Dedifferentiated amniotic fluid mesenchymal stem cell (primary cell): ENCODE results near the gene ICAM5.
"Not testable (repeated sequence)": the region's sequence is repeated elsewhere in the genome, so short reads cannot be mapped to it uniquely, and the experiment has no call there.

Experiments
- DNase-seq: peaks from one replicate; pipeline ENCODE4 v3.0.0-alpha.2; 2016; ENCODE audit errors: extremely low spot score

The ICAM5 gene

GRCh38 chr19:10289836-10290356 lies at the start of gene ICAM5:
Gene ICAM5, plus strand, starts transcription at chr19:10289952. Its CDS starts 92 bp downstream, at chr19:10290044.
- DNase-seq, result no peak

GRCh38 chr19:10241826-10242449 lies 47.8 kb upstream of the ICAM5 start:
- not testable (repeated sequence) for DNase-seq

- no peak for DNase-seq
These were observed 46.1 kb upstream of the ICAM5 start for GRCh38 chr19:10243606-10244005.

- DNase-seq, result no peak
These were observed 44.4 kb upstream of the ICAM5 start for GRCh38 chr19:10245189-10245939.

- no peak for DNase-seq
These were observed 43.2 kb upstream of the ICAM5 start for GRCh38 chr19:10246511-10246910.

GRCh38 chr19:10251792-10252694 lies 37.7 kb upstream of the ICAM5 start, which contains the start of gene MRPL4:
Gene MRPL4, plus strand, starts transcription at chr19:10252214. Its CDS starts 40 bp downstream, at chr19:10252254.
- peak; percentile 100 for DNase-seq

GRCh38 chr19:10252707-10253106 lies 37.0 kb upstream of the ICAM5 start:
- no peak for DNase-seq

- no peak for DNase-seq
These were observed 35.5 kb upstream of the ICAM5 start for GRCh38 chr19:10254244-10254643.

GRCh38 chr19:10255358-10255757 lies 34.4 kb upstream of the ICAM5 start:
- DNase-seq, result no peak

GRCh38 chr19:10256551-10256950 lies 33.2 kb upstream of the ICAM5 start:
- DNase-seq, result no peak

GRCh38 chr19:10256970-10257615 lies 32.7 kb upstream of the ICAM5 start:
- DNase-seq, result no peak

GRCh38 chr19:10258080-10258710 lies 31.6 kb upstream of the ICAM5 start:
- DNase-seq, result no peak

GRCh38 chr19:10259162-10259905 lies 30.4 kb upstream of the ICAM5 start:
- peak; percentile 76 for DNase-seq

- DNase-seq, result no peak
These were observed 29.6 kb upstream of the ICAM5 start for GRCh38 chr19:10260141-10260584.

- no peak for DNase-seq
These were observed 27.0 kb upstream of the ICAM5 start for GRCh38 chr19:10262771-10263170.

- no peak for DNase-seq
These were observed 23.0 kb upstream of the ICAM5 start for GRCh38 chr19:10266706-10267105.

GRCh38 chr19:10268071-10268470 lies 21.7 kb upstream of the ICAM5 start:
- no peak for DNase-seq

- peak; percentile 67 for DNase-seq
These were observed 20.2 kb upstream of the ICAM5 start for GRCh38 chr19:10269333-10270179.

- no peak for DNase-seq
These were observed 19.6 kb upstream of the ICAM5 start for GRCh38 chr19:10270180-10270615.
